GM18867 (cell line): ENCODE measurements around the gene SP5.
"Not testable (repeated sequence)": the region's sequence is repeated elsewhere in the genome, so short reads cannot be mapped to it uniquely, and the experiment has no call there.

Experiments used
- ATAC-seq: cut with Tn5 transposase; IDR thresholded peaks from one replicate; pipeline ENCODE4 v1.9.1; 2021; ENCODE audit warnings: mild to moderate bottlenecking, moderate library complexity; ENCODE audit not compliant: unreplicated experiment

SP5 gene

GRCh38 chr2:170715062-170715931 is at the start of gene SP5:
Gene SP5 (plus strand): TSS chr2:170715337. CDS start chr2:170715513, 176 bp downstream.
- no peak for ATAC-seq

DNA sequence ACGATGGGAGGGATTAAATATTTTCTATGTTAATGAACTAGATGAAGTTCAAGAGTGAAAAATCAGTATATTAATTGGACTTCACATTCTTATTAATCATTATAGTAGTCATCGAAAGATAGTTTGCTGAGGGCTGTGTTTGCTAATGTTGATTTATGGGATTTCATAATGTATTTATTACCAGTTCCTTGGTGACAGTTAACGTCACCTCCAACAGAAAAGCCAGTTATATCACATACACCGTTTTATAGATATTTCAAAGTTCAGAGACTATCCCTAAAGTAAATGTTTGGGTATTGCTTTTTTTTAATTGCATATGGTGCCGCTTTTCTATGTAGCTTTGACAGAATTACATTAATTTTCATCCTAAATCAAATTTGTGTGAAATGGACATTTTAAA is 49.4 kb upstream of the SP5 start:
- ATAC-seq, result no peak

DNA sequence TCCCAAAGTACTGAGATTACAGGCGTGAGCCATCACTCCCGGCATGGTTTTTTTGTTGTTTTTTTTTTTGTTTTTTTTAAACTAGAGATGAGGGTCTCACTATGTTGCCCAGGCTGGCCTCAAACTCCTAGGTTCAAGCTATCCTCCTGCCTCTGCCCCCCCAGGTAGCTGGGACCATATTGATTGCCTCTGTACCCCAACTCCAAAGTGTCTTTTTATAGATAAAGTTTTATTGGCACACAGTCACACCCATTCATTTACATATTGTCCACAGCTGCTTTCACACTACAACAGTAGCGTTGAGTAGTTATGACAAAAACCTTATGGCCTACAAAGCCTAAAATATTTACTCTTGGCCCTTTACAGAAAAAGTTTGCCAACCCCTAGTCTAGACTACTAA is 45.2 kb upstream of the SP5 start:
- ATAC-seq, result no peak

DNA sequence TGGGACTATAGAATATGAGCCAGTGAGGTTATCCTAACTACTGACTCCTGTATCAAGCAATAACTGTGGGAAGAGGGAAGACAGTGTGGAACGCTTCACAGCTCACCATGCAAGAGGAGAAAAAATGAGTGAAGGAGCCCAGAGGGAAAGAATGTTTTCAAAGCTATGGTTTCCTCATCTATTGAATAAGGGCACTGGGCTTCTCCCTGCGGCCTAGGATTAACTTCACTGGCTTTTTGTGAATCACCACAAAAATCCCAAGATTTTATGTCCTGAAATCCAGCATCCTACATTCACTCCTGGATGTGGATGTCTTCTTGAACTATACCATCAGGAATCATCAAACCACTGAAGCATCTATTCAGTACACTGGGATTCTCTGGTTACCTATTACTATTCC is 44.5 kb upstream of the SP5 start:
- ATAC-seq, result no peak

- no peak for ATAC-seq
Observed at GRCh38 chr2:170671079-170671478, 44.1 kb upstream of the SP5 start.

DNA sequence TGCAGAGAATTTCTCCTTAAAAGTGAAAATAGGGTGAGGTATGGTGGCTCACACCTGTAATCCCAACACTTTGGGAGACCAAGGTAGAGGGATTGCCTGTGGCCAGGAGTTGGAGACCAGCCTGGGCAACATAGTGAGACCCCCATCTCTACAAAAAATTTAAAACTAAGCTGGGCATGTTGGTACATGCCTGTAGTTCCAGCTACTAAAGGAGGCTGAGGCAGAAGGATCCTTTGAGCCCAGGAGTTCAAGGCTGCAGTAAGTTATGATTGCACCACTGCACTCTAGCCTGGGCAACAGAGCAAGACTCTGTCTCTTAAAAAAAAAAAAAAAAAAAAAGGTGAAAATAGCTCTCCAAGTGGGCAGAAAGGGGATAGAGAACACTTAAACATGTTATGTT is 40.9 kb upstream of the SP5 start:
- ATAC-seq, result not testable (repeated sequence)

GRCh38 chr2:170675701-170676100 is 39.4 kb upstream of the SP5 start:
- no peak for ATAC-seq

DNA sequence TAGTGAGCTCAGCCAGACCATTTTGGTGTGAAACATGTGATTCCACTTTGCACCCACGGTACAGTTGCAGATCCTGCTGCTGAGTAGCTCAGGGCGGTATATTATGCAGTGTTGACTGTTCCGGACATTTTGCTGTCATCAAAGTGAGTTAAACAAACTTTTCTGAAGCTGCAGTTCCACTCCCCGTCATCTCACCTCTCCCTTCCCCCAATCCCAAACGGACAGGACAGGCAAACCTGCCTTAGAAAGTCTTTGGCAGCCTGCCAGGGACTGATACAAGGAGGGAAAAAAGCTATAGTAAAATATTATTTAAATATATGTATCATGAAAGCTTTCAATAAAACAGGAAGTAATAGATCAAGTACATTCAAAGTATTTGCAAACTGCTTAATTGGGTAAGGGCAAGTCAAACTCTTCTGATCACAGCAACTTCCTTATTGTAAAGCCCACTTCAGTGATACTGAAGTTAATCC is 35.5 kb upstream of the SP5 start:
- ATAC-seq, result peak; percentile 60

- ATAC-seq, result peak; percentile 93
Observed at GRCh38 chr2:170680172-170680941, 34.8 kb upstream of the SP5 start.

DNA sequence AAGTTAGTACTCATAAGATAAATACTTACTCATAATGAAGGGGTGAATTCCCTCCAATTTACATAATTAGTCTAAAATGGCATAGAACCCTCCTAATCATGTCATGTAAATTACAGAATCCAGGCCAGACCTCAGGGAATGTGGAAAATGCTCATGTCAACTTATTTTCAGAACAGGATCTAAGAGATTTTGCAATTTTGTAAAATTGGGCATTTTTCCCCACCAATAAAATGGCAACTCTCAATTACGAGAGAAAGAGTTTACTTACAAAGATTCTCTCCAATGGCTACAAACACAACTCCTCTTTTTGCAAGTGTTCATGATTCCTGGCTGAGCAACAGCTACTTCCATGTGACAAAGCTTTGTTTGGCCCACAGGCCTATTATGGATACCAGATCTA is 33.8 kb upstream of the SP5 start:
- no peak for ATAC-seq

- no peak for ATAC-seq
Observed at GRCh38 chr2:170685591-170685990, 29.5 kb upstream of the SP5 start.

GRCh38 chr2:170689481-170689880 is 25.7 kb upstream of the SP5 start:
- ATAC-seq, result no peak

GRCh38 chr2:170690640-170691039 is 24.5 kb upstream of the SP5 start:
- ATAC-seq, result no peak

DNA sequence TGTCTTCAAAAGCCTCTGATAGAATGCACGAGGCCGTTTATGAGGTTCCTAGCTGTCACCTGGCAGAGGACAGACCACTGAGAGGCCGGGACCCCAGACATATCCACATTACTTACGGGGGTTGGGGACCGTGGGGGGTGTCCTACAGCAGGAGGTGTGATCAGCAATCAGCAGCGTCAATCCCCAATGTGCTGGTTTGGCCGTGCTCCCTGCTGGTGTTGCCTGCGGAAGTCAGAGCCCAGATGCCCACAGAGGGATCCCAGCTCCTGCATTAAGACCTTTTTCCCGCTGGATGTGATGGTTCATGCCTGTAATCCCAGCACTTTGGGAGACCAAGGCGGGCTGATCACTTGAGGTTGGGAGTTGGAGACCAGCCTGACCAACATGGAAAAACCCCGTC is 20.8 kb upstream of the SP5 start:
- no peak for ATAC-seq

DNA sequence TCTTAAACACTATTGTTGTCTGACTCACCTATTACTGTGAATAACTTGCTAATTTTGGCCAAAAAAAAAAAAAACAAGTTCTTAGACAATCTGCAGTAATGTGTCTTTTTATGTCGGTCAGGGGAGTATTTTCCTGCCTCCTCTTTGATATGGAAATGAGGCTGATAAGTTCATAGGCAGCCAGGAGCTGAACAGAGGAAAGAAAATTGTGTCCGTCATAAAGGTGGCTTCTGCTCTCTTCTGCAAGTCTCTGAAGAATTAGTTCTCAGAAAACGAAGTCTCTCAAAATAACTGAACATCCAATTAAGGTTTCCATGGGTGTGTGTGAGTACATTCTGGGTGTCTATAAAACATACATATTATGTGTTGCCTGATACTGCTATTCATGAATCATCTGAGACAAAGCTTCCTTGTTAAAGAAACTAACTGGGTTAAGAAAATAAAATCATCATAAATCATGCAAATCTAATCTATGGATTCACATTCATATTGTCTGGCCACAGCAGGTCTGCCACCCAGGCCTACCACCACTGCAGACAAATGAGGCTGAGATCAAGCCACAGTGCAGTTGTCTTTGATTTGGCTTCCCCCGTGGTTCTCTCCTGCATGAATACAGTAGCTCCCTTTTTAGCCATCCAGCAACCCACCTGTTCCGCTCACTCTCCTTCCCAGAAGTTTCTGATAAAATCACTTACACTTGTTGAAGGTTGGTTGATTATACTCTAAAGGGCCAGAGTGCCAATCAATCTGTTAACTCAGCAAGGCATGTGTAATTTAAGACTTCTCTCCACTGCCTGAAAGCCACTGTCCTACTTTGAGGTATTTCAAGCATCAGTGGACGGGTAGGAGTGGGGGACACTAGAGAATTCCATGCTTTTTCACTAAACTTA is 19.4 kb upstream of the SP5 start:
- ATAC-seq, result no peak

- no peak for ATAC-seq
Observed at GRCh38 chr2:170696948-170697347, 18.2 kb upstream of the SP5 start.

DNA sequence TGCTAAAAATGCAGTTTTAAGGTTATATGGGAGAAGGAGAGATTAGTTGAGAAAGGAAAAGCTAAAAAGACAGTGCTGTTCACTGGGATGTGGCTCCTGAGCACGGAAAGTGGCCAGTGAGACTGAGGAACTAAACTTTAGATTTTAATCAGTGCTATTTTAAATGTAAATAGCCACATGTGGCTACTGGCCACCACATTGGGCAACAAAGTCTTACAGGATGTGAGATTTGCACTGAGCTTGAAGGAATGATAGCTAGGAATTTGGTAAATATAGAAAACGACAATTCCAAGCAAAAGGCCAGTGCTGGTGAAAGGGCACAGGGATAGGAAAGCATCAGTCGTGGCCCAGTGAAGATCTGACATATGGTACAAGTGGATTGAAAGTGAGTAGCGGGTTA is 14.1 kb upstream of the SP5 start:
- no peak for ATAC-seq

DNA sequence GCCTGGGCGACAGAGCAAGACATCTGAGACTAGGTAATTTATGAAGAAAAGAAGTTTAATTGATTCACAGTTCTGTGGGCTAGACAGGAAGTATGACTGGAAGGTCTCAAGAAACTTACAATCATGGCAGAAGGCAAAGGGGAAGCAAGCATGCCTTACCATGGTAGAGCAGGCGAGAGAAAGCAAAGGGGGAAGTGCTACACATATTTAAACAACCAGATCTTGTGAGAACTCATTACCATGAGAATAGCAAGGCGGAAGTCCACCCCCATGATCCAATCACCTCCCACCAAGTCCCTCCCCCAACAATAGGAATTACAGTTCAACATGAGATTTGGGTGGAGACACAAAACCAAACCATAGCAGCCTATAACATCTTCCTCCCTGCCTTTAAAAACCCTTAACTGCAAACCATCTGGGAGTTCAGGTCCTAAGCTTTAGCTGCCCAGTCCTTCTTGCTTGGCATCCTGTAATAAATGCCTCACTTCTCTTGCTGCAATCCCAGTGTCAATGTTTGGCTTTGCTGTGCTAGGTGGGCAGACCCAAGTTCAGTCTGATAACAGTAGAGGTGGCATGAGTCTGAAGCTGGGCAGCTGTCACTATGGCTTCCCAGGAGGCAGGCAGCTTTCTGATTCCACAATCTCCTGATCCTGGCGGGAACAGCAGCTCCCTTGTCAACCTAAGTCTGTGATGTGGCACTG is 11.2 kb upstream of the SP5 start:
- no peak for ATAC-seq

DNA sequence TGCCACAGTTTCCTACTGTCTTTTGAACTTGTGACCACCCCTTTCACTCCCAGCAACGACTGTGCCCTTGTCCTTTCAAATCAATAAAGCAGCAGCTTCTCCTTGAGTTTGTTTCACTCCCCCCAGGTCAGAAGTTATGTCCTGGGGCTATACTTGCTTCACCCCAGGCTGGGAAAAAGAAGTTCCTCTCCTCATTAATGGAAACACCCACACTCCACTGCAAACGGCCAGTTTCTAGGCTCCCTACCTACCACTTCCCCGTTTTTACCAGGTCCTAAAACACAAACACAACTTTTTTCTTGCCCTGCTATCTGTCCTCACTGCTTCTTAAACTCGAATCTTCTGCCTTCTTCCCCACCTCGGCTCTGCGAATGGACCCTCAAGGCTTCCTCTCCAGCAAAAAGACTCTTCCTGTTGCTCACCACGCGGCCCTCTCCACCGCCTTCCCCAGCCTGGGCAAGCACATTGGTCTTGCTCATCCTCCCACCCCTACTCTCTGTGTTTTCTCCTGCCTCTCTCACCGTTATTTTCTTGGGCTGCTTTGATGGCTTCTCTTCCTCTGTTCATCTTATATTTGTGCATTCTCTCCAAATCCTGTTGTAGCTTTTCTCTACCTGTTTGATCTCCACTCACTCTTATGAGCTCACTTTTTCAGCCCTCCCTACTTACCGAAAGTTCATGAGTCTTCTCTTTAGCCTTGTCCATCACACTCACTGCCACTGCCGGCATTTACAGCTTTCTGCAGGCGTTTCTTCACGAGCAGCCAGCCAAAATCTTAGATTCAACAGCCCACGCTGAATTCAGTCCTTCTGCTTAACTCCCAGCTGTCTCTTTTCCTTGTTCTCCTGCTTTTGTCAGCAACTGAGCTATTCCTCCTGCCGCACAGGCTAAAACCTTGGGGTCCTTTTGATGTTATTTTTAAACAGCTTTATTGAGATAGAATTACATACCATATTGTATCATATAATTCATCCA is 7.0 kb upstream of the SP5 start:
- ATAC-seq, result no peak
